Naive thymus-derived CD8-positive, alpha-beta T cell (primary cell): ENCODE measurements around the gene DNM2. TPM values are rescaled to one million over a fixed set of nuclear protein-coding genes. Genes with fewer than 3 reads are reported as not detected.

Experiments
- ATAC-seq, 2 donors: fragments of 150-1000 bp; cut with Tn5 transposase in 1 of 2; sonication (Bioruptor Pico), chemical (Tn5 transposase) in 1 of 2; 1 replicate in 1 of 2; 2 replicates in 1 of 2; pipeline ENCODE4 v1.10.0; 2021; ENCODE audit warnings: mild to moderate bottlenecking in 2 of 2, moderate library complexity in 2 of 2
- POLR2A ChIA-PET: fragments of 350-600 bp; sonication (Branson Sonifier 250); formaldehyde crosslinking; loops from one replicate; lab custom pipeline; 2021; ENCODE audit warnings: antibody characterized with exemption; lab: Charles Lee
- DNase-seq, 10 donors: peaks; one replicate each; pipeline versions ENCODE4 v3.0.0 to v3.0.0-alpha.2; 2020 to 2022
- H3K27ac Mint-ChIP-seq, 10 donors: one replicate each; pipeline ENCODE4 v1.8.0; 2020 to 2022; ENCODE audit warnings: mild to moderate bottlenecking in 10 of 10, mixed read lengths in 10 of 10, moderate library complexity in 4 of 10, inconsistent platforms in 1 of 10
- H3K27me3 Mint-ChIP-seq, 5 donors: one replicate each; pipeline ENCODE4 v1.8.0; 2021 to 2022; ENCODE audit warnings: mixed read lengths in 5 of 5
- H3K36me3 Mint-ChIP-seq, 3 donors: one replicate each; pipeline ENCODE4 v1.8.0; 2020 to 2022; ENCODE audit warnings: mixed read lengths in 3 of 3, mild to moderate bottlenecking in 2 of 3, inconsistent platforms in 1 of 3
- H3K4me1 Mint-ChIP-seq, 4 donors: one replicate each; pipeline ENCODE4 v1.8.0; 2021 to 2022; ENCODE audit warnings: mixed read lengths in 4 of 4
- H3K4me3 Mint-ChIP-seq, 10 donors: one replicate each; pipeline ENCODE4 v1.8.0; 2020 to 2022; ENCODE audit warnings: mild to moderate bottlenecking in 10 of 10, mixed read lengths in 10 of 10, moderate library complexity in 6 of 10, inconsistent platforms in 1 of 10
- H3K9me3 Mint-ChIP-seq, 9 donors: one replicate each; pipeline ENCODE4 v1.8.0; 2020 to 2022; ENCODE audit warnings: mixed read lengths in 9 of 9, mild to moderate bottlenecking in 3 of 9, inconsistent platforms in 1 of 9, moderate library complexity in 1 of 9
- polyA plus RNA-seq, 3 donors: library from polyadenylated mRNA; unstranded; fragments of 300-500 nt; fragmentation: Illumina TruSeq; gene quantifications; one replicate each; pipeline ENCODE4 v1.2.3, GENCODE V29; 2021
- total RNA-seq, 8 experiments: library from RNA in 2 of 8; stranded (reverse) in 2 of 8; gene quantifications; one replicate each; pipeline ENCODE4 v1.2.3 and lab custom pipeline; 2021 to 2026

The DNM2 gene
- total and polyA plus RNA-seq, 5 experiments from 2014 or later: 45.0 to 270 (median 91.4) TPM

DNA sequence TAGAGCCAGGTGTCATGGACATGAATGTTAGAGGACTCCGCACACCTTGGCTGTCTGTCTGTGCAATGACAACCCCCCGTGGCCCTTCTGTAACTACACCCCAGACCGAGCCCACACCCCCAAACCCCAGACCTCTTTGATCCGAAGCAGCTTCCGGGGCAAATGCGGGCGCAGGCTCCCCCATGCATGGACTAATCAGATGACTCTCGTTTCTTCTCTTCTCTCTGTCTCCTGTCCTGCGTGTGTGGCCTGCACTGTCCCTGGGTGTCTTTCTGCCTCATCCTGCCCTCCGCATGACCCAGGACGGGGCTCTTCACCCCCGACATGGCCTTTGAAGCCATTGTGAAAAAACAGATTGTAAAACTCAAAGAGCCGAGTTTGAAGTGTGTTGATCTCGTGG lies 79.2 kb downstream of the DNM2 start:
- H3K27me3 Mint-ChIP-seq: no peaks in the 10 kb centered on the region
- DNase-seq: peak in 8 of 10 donors; percentile 13 to 62 (median 38)
- H3K4me3 Mint-ChIP-seq: peak overlapping the region; percentile 48 to 85 (median 75)
- H3K9me3 Mint-ChIP-seq: no peaks in the 10 kb centered on the region
- peaks cover 0 to 78% (median 2%) of the 10 kb centered on the region in 3 donors for H3K36me3 Mint-ChIP-seq
- POLR2A ChIA-PET: interaction anchor here (1.2 kb wide), 3 partner anchors 39 to 80 kb away, joined by 3 to 6 read pairs (median 5); partner anchors contain the start of gene TMED1
- ATAC-seq: peak; percentile 28 to 39
- peaks cover 6 to 32% (median 22%) of the 10 kb centered on the region in 4 donors for H3K4me1 Mint-ChIP-seq
- peak overlapping the region; percentile 90 to 99 (median 96) for H3K27ac Mint-ChIP-seq

DNA sequence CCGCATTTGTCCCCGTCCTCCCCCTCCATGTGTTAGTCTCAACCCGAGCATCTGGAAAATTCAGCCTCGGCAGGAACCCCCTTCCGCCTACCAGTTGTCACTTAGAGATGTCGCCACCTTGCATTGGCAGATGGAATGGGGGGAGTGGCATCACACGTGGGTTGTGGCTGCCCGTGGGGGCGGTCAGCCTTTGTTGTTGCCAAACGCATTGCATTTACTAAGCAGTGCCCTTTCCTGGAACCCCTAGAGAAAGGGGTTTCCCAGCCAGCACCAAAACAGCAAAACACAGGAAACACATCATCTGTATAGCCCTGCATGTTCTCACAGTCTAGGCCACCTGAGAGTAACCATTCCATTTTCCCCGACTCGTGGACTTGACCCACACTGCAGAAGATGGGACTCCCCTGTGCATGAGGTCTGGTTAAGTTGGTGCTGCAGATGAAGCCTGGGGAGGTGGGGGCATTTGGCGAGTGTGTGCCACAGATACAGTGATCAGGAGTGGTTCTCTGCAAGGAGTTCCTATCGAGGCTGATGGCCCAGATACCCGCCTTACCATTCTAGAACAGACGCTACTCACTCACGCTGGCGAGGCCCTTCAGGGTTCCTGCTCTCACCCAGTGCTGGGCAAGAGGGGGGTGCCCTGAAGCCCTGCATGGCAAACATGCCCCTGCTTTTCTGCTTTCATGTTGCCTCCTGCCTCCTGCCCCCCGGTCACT lies 79.8 kb downstream of the DNM2 start:
- DNase-seq: peak; percentile 34 to 82 (median 74)
- no peaks in the 10 kb centered on the region for H3K9me3 Mint-ChIP-seq
- peaks cover 0 to 77% (median 2%) of the 10 kb centered on the region in 3 donors for H3K36me3 Mint-ChIP-seq
- POLR2A ChIA-PET: interaction anchor here (0.7 to 1.2 kb wide), 3 partner anchors 38 to 79 kb away, joined by 3 to 5 read pairs (median 3); partner anchors contain the start of genes DNM2 and TMED1
- H3K27me3 Mint-ChIP-seq: no peaks in the 10 kb centered on the region
- peak overlapping the region; percentile 48 to 85 (median 75) for H3K4me3 Mint-ChIP-seq
- H3K4me1 Mint-ChIP-seq: peaks cover 6 to 32% (median 21%) of the 10 kb centered on the region in 4 donors
- peak overlapping the region; percentile 90 to 99 (median 96) for H3K27ac Mint-ChIP-seq
- peak; percentile 82 to 88 for ATAC-seq

DNA sequence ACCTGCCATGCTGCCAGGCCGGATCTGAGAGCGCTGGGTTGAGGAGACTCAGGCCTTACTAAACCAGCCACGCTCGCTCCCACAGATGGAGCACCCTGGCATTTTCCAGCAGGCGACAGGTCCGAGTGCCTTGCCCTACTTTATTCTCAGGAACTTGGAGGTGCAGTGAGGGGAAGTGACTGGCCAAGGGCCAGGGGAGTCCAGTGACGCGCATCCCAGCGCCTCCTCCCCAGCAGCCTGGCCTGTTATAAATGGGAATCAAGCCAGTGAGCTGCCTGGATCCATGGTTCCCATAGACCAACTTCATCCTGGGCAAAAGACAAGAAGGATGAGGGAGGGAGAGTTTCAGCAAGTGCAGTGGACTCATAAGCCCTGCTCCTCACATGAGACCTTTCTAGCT lies 82.6 kb downstream of the DNM2 start:
- POLR2A ChIA-PET: no interaction called here
- Mint-ChIP-seq H3K36me3 (peaks cover 0 to 68% (median 13%) of the 10 kb centered on the region in 3 donors), H3K27ac (peak overlapping the region in 6 of 10 donors; percentile 14 to 89 (median 64)), H3K4me1 (peaks cover 11 to 32% (median 21%) of the 10 kb centered on the region in 4 donors), H3K27me3 (no peaks in the 10 kb centered on the region), H3K9me3 (no peaks in the 10 kb centered on the region), H3K4me3 (no peak overlapping the region)
- no peak for DNase-seq
- no peak for ATAC-seq

DNA sequence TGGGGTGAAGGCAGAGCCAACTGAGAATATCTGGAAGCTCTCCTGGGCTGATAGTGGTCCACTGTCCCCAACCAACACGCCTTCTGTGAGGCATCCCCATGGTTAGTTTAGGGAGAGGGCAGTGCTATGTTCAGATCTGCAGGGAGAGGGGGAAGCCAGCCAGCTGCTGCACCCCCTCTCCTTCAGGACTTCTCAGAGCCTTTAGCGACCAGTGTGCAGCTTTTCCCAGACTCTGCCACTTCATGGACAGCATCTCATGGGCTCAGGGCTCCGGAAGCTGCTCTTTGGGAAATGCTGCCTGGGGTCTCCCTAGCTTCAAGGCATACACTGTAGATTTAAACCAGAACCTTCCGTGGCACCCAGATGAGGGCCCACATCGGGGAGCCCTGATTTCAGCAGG lies 84.6 kb downstream of the DNM2 start:
- no peaks in the 10 kb centered on the region for H3K9me3 Mint-ChIP-seq
- ATAC-seq (no peak), DNase-seq (no peak)
- H3K4me3 Mint-ChIP-seq: no peak overlapping the region
- POLR2A ChIA-PET: no interaction called here
- H3K4me1 Mint-ChIP-seq: peaks cover 8 to 24% (median 14%) of the 10 kb centered on the region in 4 donors
- no peaks in the 10 kb centered on the region for H3K27me3 Mint-ChIP-seq
- H3K27ac Mint-ChIP-seq: peak overlapping the region in 1 of 10 donors; percentile 38
- H3K36me3 Mint-ChIP-seq: peaks cover 0 to 59% (median 13%) of the 10 kb centered on the region in 3 donors

DNA sequence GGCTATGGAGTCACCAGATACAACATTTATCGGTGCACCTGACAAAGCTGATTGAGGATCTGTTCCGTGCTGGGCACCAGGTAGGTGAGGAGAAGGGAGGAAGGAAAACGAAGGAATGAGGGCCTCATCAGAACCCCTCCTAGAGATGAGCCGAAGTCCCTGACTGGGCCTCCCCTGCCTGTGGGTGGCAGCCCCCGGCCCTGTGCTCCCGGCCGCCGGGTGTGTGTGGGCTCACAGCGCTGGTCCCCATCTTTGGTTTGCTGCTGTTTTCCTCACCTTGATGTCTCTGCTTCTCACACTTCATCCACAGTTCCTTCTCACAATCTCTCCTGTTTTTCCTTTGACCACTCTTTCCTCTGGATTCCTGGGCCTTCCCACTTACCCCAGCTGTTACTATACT lies 85.4 kb downstream of the DNM2 start:
- no peaks in the 10 kb centered on the region for H3K27me3 Mint-ChIP-seq
- H3K9me3 Mint-ChIP-seq: no peaks in the 10 kb centered on the region
- H3K4me1 Mint-ChIP-seq: peaks cover 6 to 20% (median 9%) of the 10 kb centered on the region in 4 donors
- H3K36me3 Mint-ChIP-seq: peaks cover 0 to 64% (median 13%) of the 10 kb centered on the region in 3 donors
- POLR2A ChIA-PET: no interaction called here
- H3K27ac Mint-ChIP-seq: peak overlapping the region in 1 of 10 donors; percentile 52
- peak overlapping the region in 1 of 10 donors; percentile 7 for H3K4me3 Mint-ChIP-seq
- DNase-seq (no peak), ATAC-seq (no peak)

DNA sequence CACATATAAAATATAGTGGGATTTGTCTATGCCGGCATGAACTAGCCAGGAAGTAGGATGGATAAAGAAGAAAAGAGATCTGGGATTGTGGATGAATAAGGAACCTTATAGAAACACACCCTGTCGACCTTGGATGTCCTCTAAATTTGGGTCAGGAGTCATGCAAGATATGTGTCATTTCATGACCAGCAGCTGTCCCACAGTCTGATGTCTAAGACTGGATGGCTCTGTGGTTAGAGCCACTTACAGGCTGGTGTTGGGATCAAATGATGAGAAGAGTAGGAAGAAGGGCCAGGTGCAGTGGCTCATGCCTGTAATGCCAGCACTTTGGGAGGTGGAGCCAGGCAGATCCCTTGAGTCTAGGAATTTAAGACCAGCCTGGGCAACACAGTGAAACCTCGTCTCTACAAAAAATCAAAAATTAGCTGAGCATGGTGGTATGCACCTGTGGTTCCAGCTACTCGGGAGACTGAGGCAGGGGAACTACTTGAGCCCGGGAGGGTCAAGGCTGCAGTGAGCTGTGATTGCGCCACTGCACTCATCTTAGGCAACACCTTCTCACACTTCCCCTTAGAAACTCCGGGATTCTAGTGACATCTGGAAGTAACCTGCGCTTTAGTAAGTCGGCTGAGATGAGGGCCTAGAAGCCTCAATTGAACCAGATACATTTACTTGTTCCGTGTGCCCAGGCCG lies 87.3 kb downstream of the DNM2 start:
- H3K27me3 Mint-ChIP-seq: no peaks in the 10 kb centered on the region
- H3K27ac Mint-ChIP-seq: peak overlapping the region in 6 of 10 donors; percentile 5 to 60 (median 40)
- no peaks in the 10 kb centered on the region for H3K9me3 Mint-ChIP-seq
- H3K4me1 Mint-ChIP-seq: peaks cover 16 to 23% (median 18%) of the 10 kb centered on the region in 4 donors
- no peak for ATAC-seq
- no peak for DNase-seq
- POLR2A ChIA-PET: interaction anchor here (0.9 kb wide), 1 partner anchor 75 kb away, joined by 3 read pairs; no protein-coding TSS in a partner anchor
- H3K36me3 Mint-ChIP-seq: peaks cover 0 to 66% (median 20%) of the 10 kb centered on the region in 3 donors
- H3K4me3 Mint-ChIP-seq: no peak overlapping the region

DNA sequence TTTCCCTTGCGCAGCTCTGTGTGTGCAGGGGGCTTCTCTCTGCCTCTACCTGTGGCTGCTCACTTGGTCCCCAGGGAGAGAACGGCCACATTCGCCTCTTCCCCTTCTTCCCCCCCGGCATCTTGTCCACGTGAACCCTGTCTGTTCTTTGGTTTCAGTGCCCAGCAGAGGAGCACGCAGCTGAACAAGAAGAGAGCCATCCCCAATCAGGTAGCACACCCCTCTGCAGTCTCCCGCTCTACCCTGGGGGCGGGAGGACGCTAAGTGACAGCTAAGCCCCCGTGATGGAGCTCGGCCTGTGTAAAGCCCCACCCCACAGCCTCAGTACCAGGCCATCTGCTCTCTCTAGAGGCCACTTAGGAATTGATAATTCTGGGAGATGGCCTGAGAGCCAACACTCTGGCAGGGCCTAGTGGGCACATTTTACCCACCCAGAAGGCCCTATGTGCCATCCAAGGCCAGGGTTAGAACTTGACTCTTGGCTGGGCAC lies 87.9 kb downstream of the DNM2 start:
- Mint-ChIP-seq H3K27ac (peak overlapping the region in 2 of 10 donors; percentile 34 to 60), H3K4me1 (peaks cover 16 to 23% (median 18%) of the 10 kb centered on the region in 4 donors), H3K9me3 (no peaks in the 10 kb centered on the region), H3K36me3 (peaks cover 0 to 60% (median 20%) of the 10 kb centered on the region in 3 donors), H3K4me3 (no peak overlapping the region), H3K27me3 (no peaks in the 10 kb centered on the region)
- DNase-seq: no peak
- ATAC-seq: no peak
- POLR2A ChIA-PET: interaction anchor here (0.9 kb wide), 1 partner anchor 75 kb away, joined by 3 read pairs; no protein-coding TSS in a partner anchor

DNA sequence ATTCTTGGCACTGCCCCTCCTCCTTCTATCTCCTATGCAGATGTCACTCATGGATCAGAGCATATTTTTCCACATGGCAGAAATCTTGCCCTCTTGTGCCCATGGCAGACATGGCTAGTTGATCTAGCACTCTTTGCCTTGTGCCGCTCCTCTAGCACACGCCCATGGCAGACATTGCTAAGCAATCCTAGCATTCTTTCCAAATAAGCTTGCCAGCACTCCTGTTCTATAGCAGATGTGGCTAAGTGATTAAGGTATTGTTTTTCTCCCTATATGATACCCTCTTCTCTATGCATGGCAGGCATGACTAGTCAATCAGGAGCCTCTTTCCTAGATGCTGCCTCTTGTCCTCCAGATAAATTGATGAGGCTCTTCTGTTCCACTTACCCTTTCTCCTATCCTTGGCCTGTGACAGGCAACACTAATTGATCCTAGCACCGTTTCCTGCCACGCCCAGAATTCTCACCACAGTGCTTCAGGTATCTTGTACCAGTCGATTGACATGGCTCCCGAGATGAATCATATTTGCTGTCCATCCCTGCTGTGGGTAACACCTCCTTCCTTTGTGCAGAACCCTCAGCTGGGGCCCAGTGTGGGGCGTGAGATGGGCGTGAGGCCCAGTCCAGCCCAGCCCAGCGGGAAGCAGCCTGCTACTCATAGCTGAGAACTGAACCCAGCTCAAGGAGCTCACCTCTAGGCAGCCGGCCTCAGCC lies 91.2 kb downstream of the DNM2 start:
- POLR2A ChIA-PET: no interaction called here

DNA sequence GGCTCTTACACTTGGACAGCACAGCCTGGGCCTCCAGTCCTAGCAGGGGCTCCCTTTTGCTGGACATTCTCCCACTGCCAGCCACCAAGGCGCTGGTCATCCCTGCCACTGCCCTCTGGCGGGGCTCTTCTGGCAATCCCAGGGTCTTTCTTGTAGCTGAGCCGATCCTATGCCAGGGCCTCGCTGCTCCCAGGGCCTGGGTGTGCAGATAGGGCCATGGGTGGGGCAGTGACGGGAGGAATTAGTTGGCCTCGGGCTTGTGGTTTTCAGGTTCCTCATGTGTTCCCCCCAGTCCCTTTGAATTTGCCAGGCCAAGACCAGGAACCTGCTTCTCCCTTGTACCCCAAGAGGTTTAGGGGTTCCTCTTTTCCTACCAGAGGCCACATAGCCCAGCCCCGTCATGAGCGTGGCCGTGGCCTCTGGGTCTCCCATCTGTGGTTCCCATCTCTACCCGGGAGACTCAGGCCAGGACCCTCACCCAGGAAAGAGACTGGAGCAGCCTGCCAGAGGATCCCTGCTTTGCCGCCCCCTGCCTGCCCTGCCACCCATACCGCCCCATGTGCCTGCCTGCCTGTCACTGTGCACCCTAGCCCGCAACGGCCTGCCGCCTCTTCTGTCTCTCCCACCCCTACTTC lies 91.9 kb downstream of the DNM2 start:
- no peak for DNase-seq
- no peaks in the 10 kb centered on the region for H3K27me3 Mint-ChIP-seq
- peak overlapping the region in 1 of 10 donors; percentile 31 for H3K4me3 Mint-ChIP-seq
- H3K4me1 Mint-ChIP-seq: peaks cover 15 to 41% (median 19%) of the 10 kb centered on the region in 4 donors
- H3K36me3 Mint-ChIP-seq: peaks cover 0 to 53% (median 12%) of the 10 kb centered on the region in 3 donors
- H3K9me3 Mint-ChIP-seq: no peaks in the 10 kb centered on the region
- H3K27ac Mint-ChIP-seq: peak overlapping the region in 6 of 10 donors; percentile 40 to 84 (median 54)
- no peak for ATAC-seq
- POLR2A ChIA-PET: no interaction called here

More for the DNA sequence above, 91.2 kb downstream of the DNM2 start:
- H3K27ac Mint-ChIP-seq: peak overlapping the region; percentile 0 to 83 (median 56)
- H3K4me3 Mint-ChIP-seq: peak overlapping the region in 2 of 10 donors; percentile 15 to 31
- no peaks in the 10 kb centered on the region for H3K9me3 Mint-ChIP-seq
- ATAC-seq (peak in 1 of 2 donors; percentile 59), DNase-seq (no peak)
- peaks cover 0 to 52% (median 16%) of the 10 kb centered on the region in 3 donors for H3K36me3 Mint-ChIP-seq
- no peaks in the 10 kb centered on the region for H3K27me3 Mint-ChIP-seq
- H3K4me1 Mint-ChIP-seq: peaks cover 16 to 34% (median 19%) of the 10 kb centered on the region in 4 donors

DNA sequence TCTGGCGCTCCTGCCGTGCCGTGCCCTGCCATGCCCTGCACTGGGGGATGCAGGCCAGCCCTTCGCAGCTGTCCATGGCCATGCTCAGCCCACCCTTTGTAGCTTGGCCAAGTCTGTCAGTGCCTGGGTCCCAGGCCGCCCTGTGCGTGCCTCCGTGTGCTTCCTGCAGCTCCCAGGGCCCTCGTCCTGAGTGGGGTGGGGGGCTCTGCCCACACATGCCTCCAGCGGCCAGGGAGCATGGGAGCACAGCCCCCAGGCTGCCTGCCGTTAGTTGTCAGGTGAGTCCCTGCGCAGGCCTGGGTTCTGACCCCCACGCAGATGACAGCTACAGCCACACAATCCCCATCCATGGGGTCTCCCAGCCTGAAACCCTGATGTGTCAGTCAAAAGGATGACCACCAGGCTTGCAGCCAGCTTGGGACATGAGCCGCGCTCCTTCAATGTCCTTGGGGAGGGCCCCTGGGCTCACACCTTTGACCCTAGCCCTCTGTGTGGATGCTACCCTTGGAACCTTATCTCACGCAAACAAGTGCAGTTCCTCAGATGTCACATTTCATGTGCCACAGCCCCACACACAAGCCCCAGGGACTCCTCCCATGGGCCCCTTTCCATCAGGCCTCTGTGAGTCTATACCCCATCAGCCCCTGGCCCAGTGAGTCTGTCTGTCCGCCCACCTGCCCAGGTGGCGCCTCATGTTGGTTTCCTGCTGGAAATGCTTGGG lies 93.7 kb downstream of the DNM2 start:
- Mint-ChIP-seq H3K4me3 (no peak overlapping the region), H3K4me1 (peaks cover 13 to 43% (median 19%) of the 10 kb centered on the region in 4 donors), H3K27me3 (no peaks in the 10 kb centered on the region), H3K27ac (peak overlapping the region in 2 of 10 donors; percentile 25 to 43), H3K36me3 (peaks cover 0 to 47% (median 7%) of the 10 kb centered on the region in 3 donors), H3K9me3 (no peaks in the 10 kb centered on the region)
- POLR2A ChIA-PET: no interaction called here
- DNase-seq (no peak), ATAC-seq (no peak)

DNA sequence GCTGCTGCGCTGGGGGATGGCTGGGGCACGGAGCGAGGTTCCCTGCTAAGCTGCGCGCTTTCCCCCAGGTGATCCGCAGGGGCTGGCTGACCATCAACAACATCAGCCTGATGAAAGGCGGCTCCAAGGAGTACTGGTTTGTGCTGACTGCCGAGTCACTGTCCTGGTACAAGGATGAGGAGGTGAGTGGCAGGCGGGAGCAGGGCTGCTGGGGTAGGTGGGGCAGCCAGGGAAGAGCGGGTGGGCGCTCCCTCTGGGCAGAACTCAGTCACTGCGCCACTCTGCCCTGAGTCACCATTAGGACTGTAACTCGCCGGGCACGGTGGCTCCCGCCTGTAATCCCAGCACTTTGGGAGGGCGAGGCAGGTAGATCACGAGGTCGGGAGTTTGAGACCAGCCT lies 94.3 kb downstream of the DNM2 start:
- no peaks in the 10 kb centered on the region for H3K27me3 Mint-ChIP-seq
- ATAC-seq: no peak
- peaks cover 13 to 43% (median 19%) of the 10 kb centered on the region in 4 donors for H3K4me1 Mint-ChIP-seq
- peaks cover 0 to 47% (median 10%) of the 10 kb centered on the region in 3 donors for H3K36me3 Mint-ChIP-seq
- POLR2A ChIA-PET: interaction anchor here (0.6 to 1.2 kb wide), 2 partner anchors 13 to 33 kb away, joined by 3 read pairs; no protein-coding TSS in a partner anchor
- DNase-seq: no peak
- peak overlapping the region in 3 of 10 donors; percentile 25 to 87 (median 43) for H3K27ac Mint-ChIP-seq
- no peaks in the 10 kb centered on the region for H3K9me3 Mint-ChIP-seq
- no peak overlapping the region for H3K4me3 Mint-ChIP-seq
